HEK293T (cell line): Measurements from ENCODE around the gene VEZF1.

Experiments used
- CTCF ChIA-PET: fragments of 350-600 bp; formaldehyde crosslinking; extraction: SDS; loops from one replicate; lab custom pipeline; 2021; ENCODE audit warnings: antibody characterized with exemption, inconsistent platforms; lab: Yijun Ruan, JAX
- POLR2A ChIA-PET: fragments of 350-600 bp; formaldehyde crosslinking; extraction: SDS; loops from one replicate; lab custom pipeline; 2020; ENCODE audit warnings: antibody characterized with exemption, inconsistent platforms; lab: Yijun Ruan, JAX
- DNase-seq: peaks from one replicate; pipeline ENCODE4 v3.0.0; 2012; ENCODE audit warnings: mixed read lengths; ENCODE audit errors: extremely low spot score
- ARNT ChIP-seq: fragments of 450-650 bp; IDR thresholded peaks from 2 replicates; pipeline ENCODE4 v1.6.1; 2017; ENCODE audit warnings: mild to moderate bottlenecking
- BHLHE40 ChIP-seq: fragments of 450-650 bp; IDR thresholded peaks from 2 replicates; pipeline ENCODE4 v1.6.1; 2016; ENCODE audit warnings: mild to moderate bottlenecking, moderate library complexity, borderline replicate concordance
- CTBP1 ChIP-seq: fragments of 450-650 bp; IDR thresholded peaks from 2 replicates; pipeline ENCODE4 v1.6.1; 2016; ENCODE audit warnings: borderline replicate concordance
- ELF4 ChIP-seq: fragments of 450-650 bp; IDR thresholded peaks from 2 replicates; pipeline ENCODE4 v1.6.1; 2017; ENCODE audit warnings: antibody characterized with exemption
- FOXA1 ChIP-seq: fragments of 450-650 bp; IDR thresholded peaks from 2 replicates; pipeline ENCODE4 v1.6.1; 2016; ENCODE audit warnings: mild to moderate bottlenecking
- FOXK2 ChIP-seq: fragments of 450-650 bp; IDR thresholded peaks from 2 replicates; pipeline ENCODE4 v1.6.1; 2016; ENCODE audit warnings: mild to moderate bottlenecking
- FOXM1 ChIP-seq: fragments of 450-650 bp; IDR thresholded peaks from 2 replicates; pipeline ENCODE4 v1.6.1; 2017; ENCODE audit warnings: mild to moderate bottlenecking, borderline replicate concordance
- HDGF ChIP-seq: fragments of 450-650 bp; IDR thresholded peaks from 2 replicates; pipeline ENCODE4 v1.6.1; 2017; ENCODE audit warnings: antibody characterized with exemption, borderline replicate concordance
- L3MBTL2 ChIP-seq: fragments of 450-650 bp; conservative IDR thresholded peaks from 2 replicates; pipeline ENCODE4 v1.6.1; 2016; ENCODE audit warnings: mild to moderate bottlenecking
- LEF1 ChIP-seq: fragments of 450-650 bp; IDR thresholded peaks from 2 replicates; pipeline ENCODE4 v1.6.1; 2017; ENCODE audit warnings: mild to moderate bottlenecking, borderline replicate concordance
- NFRKB ChIP-seq: fragments of 450-650 bp; IDR thresholded peaks from 2 replicates; pipeline ENCODE4 v1.6.1; 2016; ENCODE audit warnings: mild to moderate bottlenecking, moderate library complexity
- PKNOX1 ChIP-seq: fragments of 450-650 bp; IDR thresholded peaks from 2 replicates; pipeline ENCODE4 v1.6.1; 2016
- SP1 ChIP-seq: fragments of 450-650 bp; IDR thresholded peaks from 2 replicates; pipeline ENCODE4 v1.6.1; 2017
- SUZ12 ChIP-seq: fragments of 450-650 bp; IDR thresholded peaks from 2 replicates; pipeline ENCODE4 v1.6.1; 2016; ENCODE audit warnings: mild to moderate bottlenecking
- TARDBP ChIP-seq: fragments of 450-650 bp; IDR thresholded peaks from 2 replicates; pipeline ENCODE4 v1.6.1; 2016
- ZNF384 ChIP-seq: fragments of 450-650 bp; IDR thresholded peaks from 2 replicates; pipeline ENCODE4 v1.6.1; 2016

Gene VEZF1

GRCh38 chr17:57943645-57944044, 44.4 kb downstream of the VEZF1 start:
- no peak for TF ChIP-seq L3MBTL2
- TF ChIP-seq ARNT = no peak
- TF ChIP-seq ELF4 = no peak
- TF ChIP-seq FOXM1 = no peak
- TF ChIP-seq NFRKB = no peak
- no peak for TF ChIP-seq BHLHE40
- TF ChIP-seq FOXK2 = no peak
- no peak for TF ChIP-seq ZNF384
- no peak for TF ChIP-seq SUZ12
- TF ChIP-seq SP1 = no peak
- POLR2A ChIA-PET = interaction anchor here (0.8 kb wide), 1 partner anchor 11 kb away, joined by 4 read pairs; no protein-coding TSS in a partner anchor
- no peak for DNase-seq
- CTCF ChIA-PET = no interaction called here

GRCh38 chr17:57943140-57943539, 44.9 kb downstream of the VEZF1 start:
- ChIA-PET CTCF (no interaction called here), POLR2A (no interaction called here)
- no peak for TF ChIP-seq HDGF
- no peak for TF ChIP-seq PKNOX1
- TF ChIP-seq L3MBTL2 = no peak
- TF ChIP-seq ARNT = no peak
- TF ChIP-seq LEF1 = no peak
- TF ChIP-seq ZNF384 = no peak
- no peak for DNase-seq

- ChIA-PET CTCF (no interaction called here), POLR2A (interaction anchor here (4.6 kb wide), 1 partner anchor 14 kb away, joined by 24 read pairs; the partner anchor contains the start of gene CUEDC1)
- DNase-seq = no peak
- TF ChIP-seq SUZ12 (no peak), ARNT (no peak), NFRKB (no peak), CTBP1 (no peak), PKNOX1 (no peak), ELF4 (no peak), BHLHE40 (no peak), ZNF384 (no peak), FOXM1 (no peak), L3MBTL2 (no peak), HDGF (no peak), LEF1 (no peak), FOXA1 (no peak), FOXK2 (no peak), TARDBP (no peak)
Measured at GRCh38 chr17:57941384-57942370, 46.4 kb downstream of the VEZF1 start.

- no peak for TF ChIP-seq ELF4
- TF ChIP-seq CTBP1 = no peak
- no peak for TF ChIP-seq NFRKB
- TF ChIP-seq BHLHE40 = no peak
- TF ChIP-seq PKNOX1 = no peak
- no peak for TF ChIP-seq SUZ12
- TF ChIP-seq FOXK2 = no peak
- TF ChIP-seq SP1 = no peak
- no peak for TF ChIP-seq TARDBP
- TF ChIP-seq LEF1 = no peak
- TF ChIP-seq L3MBTL2 = no peak
- TF ChIP-seq ZNF384 = no peak
- TF ChIP-seq HDGF = no peak
- no peak for TF ChIP-seq FOXM1
- no peak for TF ChIP-seq ARNT
- no peak for DNase-seq
- CTCF ChIA-PET = no interaction called here
- POLR2A ChIA-PET = interaction anchor here (4.6 kb wide), 1 partner anchor 14 kb away, joined by 24 read pairs; the partner anchor contains the start of gene CUEDC1
Measured at GRCh38 chr17:57940653-57941329, 47.3 kb downstream of the VEZF1 start.

- POLR2A ChIA-PET = interaction anchor here (1.0 to 4.6 kb wide), 5 partner anchors 8 to 20 kb away, joined by 3 to 24 read pairs (median 5); partner anchors contain the start of gene CUEDC1
- CTCF ChIA-PET = interaction anchor here (0.7 kb wide), 1 partner anchor 16 kb away, joined by 4 read pairs; no protein-coding TSS in a partner anchor
- no peak for DNase-seq
- TF ChIP-seq PKNOX1 = peak; percentile 83
- TF ChIP-seq FOXK2 = no peak
- TF ChIP-seq HDGF = no peak
Measured at GRCh38 chr17:57940231-57940630, 47.8 kb downstream of the VEZF1 start.
